ENCODE results near the gene WSCD2.

The WSCD2 gene

GRCh38 chr12:108094056-108094649 is 34.9 kb upstream of the WSCD2 start:
- Histone ChIP-seq H3K4me1 (ENCODE audit: control insufficient read depth, insufficient read depth, low read length, poor library complexity, severe bottlenecking) (no peaks in the 10 kb centered on the region), H3K36me3 (ENCODE audit: control insufficient read depth, insufficient read depth, low read length) (no peaks in the 10 kb centered on the region), H3K9me3 (ENCODE audit: control insufficient read depth, low read length) (no peaks in the 10 kb centered on the region), H3K27me3 (replicated peaks; ENCODE audit: control insufficient read depth, insufficient read depth, low read length, poor library complexity, severe bottlenecking) (peaks cover 3% of the 10 kb centered on the region), H3K27ac (ENCODE audit: insufficient read depth, low read length, poor library complexity, severe bottlenecking) (no peak overlapping the region), H3K4me3 (ENCODE audit: insufficient read depth, low read depth, low read length, poor library complexity, severe bottlenecking) (no peak overlapping the region)
- DNase-seq, result no peak

- Histone ChIP-seq H3K27ac (ENCODE audit: insufficient read depth, low read length, poor library complexity, severe bottlenecking) (no peak overlapping the region), H3K36me3 (ENCODE audit: control insufficient read depth, insufficient read depth, low read length) (no peaks in the 10 kb centered on the region), H3K4me1 (ENCODE audit: control insufficient read depth, insufficient read depth, low read length, poor library complexity, severe bottlenecking) (no peaks in the 10 kb centered on the region), H3K9me3 (ENCODE audit: control insufficient read depth, low read length) (no peaks in the 10 kb centered on the region), H3K4me3 (ENCODE audit: insufficient read depth, low read depth, low read length, poor library complexity, severe bottlenecking) (no peak overlapping the region), H3K27me3 (replicated peaks; ENCODE audit: control insufficient read depth, insufficient read depth, low read length, poor library complexity, severe bottlenecking) (peaks cover 3% of the 10 kb centered on the region)
- DNase-seq, result no peak
Measured at GRCh38 chr12:108097160-108097911, 31.8 kb upstream of the WSCD2 start.

DNA sequence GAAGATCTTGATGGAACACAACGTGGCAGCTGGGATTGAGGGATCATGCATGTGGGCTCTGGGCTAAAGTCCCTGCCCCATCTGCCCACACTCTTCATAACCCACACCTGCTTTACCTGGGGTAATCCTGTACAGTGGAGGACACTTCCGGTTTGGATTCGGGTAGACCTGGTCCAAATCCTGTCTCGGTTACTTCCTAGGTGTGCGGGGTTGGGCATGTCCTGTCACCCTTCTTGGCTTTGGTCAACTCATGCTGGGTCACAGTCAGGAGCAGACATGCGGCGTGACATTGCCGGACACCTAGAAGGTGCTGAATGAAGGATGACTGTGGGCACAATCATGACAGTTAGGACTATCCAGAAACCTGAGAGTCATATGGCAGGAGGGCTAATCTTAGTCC is 30.7 kb upstream of the WSCD2 start:
- DNase-seq, result no peak
- no peaks in the 10 kb centered on the region for H3K4me1 ChIP-seq (ENCODE audit: control insufficient read depth, insufficient read depth, low read length, poor library complexity, severe bottlenecking)
- H3K4me3 ChIP-seq (ENCODE audit: insufficient read depth, low read depth, low read length, poor library complexity, severe bottlenecking), result no peak overlapping the region
- no peaks in the 10 kb centered on the region for H3K9me3 ChIP-seq (ENCODE audit: control insufficient read depth, low read length)
- no peaks in the 10 kb centered on the region for H3K36me3 ChIP-seq (ENCODE audit: control insufficient read depth, insufficient read depth, low read length)
- no peak overlapping the region for H3K27ac ChIP-seq (ENCODE audit: insufficient read depth, low read length, poor library complexity, severe bottlenecking)
- peaks cover 3% of the 10 kb centered on the region for H3K27me3 ChIP-seq (replicated peaks; ENCODE audit: control insufficient read depth, insufficient read depth, low read length, poor library complexity, severe bottlenecking)

DNA sequence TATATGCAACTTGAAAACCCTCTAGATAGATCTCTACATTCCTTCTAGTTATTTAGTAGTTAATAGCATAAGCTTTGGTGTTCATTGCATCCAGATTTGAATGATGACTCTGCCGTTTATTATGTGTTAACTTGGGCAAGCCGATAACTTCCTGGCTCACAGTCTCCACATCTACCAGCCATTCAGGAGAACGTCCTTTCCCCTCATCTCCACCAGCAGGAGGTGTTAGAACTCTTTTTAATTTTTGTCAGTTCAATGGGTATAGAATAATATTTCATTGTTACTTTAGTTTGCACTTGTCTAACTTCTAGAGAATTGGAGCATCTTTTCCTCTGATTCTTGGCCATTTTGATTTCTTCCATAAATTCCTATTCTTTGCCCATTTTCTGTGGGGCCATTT is 30.0 kb upstream of the WSCD2 start:
- Histone ChIP-seq H3K4me3 (ENCODE audit: insufficient read depth, low read depth, low read length, poor library complexity, severe bottlenecking) (no peak overlapping the region), H3K36me3 (ENCODE audit: control insufficient read depth, insufficient read depth, low read length) (no peaks in the 10 kb centered on the region), H3K27ac (ENCODE audit: insufficient read depth, low read length, poor library complexity, severe bottlenecking) (no peak overlapping the region), H3K9me3 (ENCODE audit: control insufficient read depth, low read length) (no peaks in the 10 kb centered on the region), H3K4me1 (ENCODE audit: control insufficient read depth, insufficient read depth, low read length, poor library complexity, severe bottlenecking) (no peaks in the 10 kb centered on the region), H3K27me3 (replicated peaks; ENCODE audit: control insufficient read depth, insufficient read depth, low read length, poor library complexity, severe bottlenecking) (peaks cover 3% of the 10 kb centered on the region)
- no peak for DNase-seq

GRCh38 chr12:108099778-108100489 is 29.2 kb upstream of the WSCD2 start:
- no peak overlapping the region for H3K4me3 ChIP-seq (ENCODE audit: insufficient read depth, low read depth, low read length, poor library complexity, severe bottlenecking)
- no peaks in the 10 kb centered on the region for H3K27me3 ChIP-seq (replicated peaks; ENCODE audit: control insufficient read depth, insufficient read depth, low read length, poor library complexity, severe bottlenecking)
- H3K4me1 ChIP-seq (ENCODE audit: control insufficient read depth, insufficient read depth, low read length, poor library complexity, severe bottlenecking), result no peaks in the 10 kb centered on the region
- H3K36me3 ChIP-seq (ENCODE audit: control insufficient read depth, insufficient read depth, low read length), result no peaks in the 10 kb centered on the region
- no peak for DNase-seq
- H3K27ac ChIP-seq (ENCODE audit: insufficient read depth, low read length, poor library complexity, severe bottlenecking), result no peak overlapping the region
- no peaks in the 10 kb centered on the region for H3K9me3 ChIP-seq (ENCODE audit: control insufficient read depth, low read length)

DNA sequence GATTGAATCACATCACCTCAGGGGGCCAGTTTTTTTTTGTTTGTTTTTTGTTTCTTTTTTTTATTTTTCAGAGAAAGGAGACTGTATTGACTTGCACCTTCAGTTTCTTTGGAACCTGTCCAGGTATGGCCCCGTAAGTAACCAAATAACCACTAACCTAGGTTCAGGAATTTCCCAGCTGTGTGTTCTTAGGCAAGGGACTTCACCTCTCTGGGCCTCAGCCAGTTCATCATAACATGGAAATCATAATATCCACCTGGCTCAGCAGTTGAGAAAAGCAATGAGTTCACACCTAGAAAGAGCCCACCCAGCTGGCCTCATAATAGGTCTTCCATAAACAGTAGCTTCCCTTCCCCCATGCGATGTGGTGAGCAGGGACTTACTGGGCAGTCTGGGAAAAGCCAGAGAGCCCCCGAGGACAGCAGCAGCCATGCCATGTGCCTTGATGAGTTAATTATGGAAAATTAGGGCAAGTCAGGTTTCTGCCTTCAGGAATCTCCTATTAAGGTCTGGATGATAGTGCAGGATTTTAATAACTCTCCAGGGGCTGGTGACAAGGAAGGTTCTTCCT is 27.4 kb upstream of the WSCD2 start:
- Histone ChIP-seq H3K27ac (ENCODE audit: insufficient read depth, low read length, poor library complexity, severe bottlenecking) (no peak overlapping the region), H3K27me3 (replicated peaks; ENCODE audit: control insufficient read depth, insufficient read depth, low read length, poor library complexity, severe bottlenecking) (no peaks in the 10 kb centered on the region), H3K9me3 (ENCODE audit: control insufficient read depth, low read length) (no peaks in the 10 kb centered on the region), H3K36me3 (ENCODE audit: control insufficient read depth, insufficient read depth, low read length) (no peaks in the 10 kb centered on the region), H3K4me1 (ENCODE audit: control insufficient read depth, insufficient read depth, low read length, poor library complexity, severe bottlenecking) (no peaks in the 10 kb centered on the region), H3K4me3 (ENCODE audit: insufficient read depth, low read depth, low read length, poor library complexity, severe bottlenecking) (no peak overlapping the region)
- no peak for DNase-seq

GRCh38 chr12:108102363-108102762 is 26.7 kb upstream of the WSCD2 start:
- Histone ChIP-seq H3K36me3 (ENCODE audit: control insufficient read depth, insufficient read depth, low read length) (no peaks in the 10 kb centered on the region), H3K27ac (ENCODE audit: insufficient read depth, low read length, poor library complexity, severe bottlenecking) (no peak overlapping the region), H3K27me3 (replicated peaks; ENCODE audit: control insufficient read depth, insufficient read depth, low read length, poor library complexity, severe bottlenecking) (no peaks in the 10 kb centered on the region), H3K4me1 (ENCODE audit: control insufficient read depth, insufficient read depth, low read length, poor library complexity, severe bottlenecking) (no peaks in the 10 kb centered on the region), H3K9me3 (ENCODE audit: control insufficient read depth, low read length) (no peaks in the 10 kb centered on the region), H3K4me3 (ENCODE audit: insufficient read depth, low read depth, low read length, poor library complexity, severe bottlenecking) (no peak overlapping the region)
- no peak for DNase-seq

DNA sequence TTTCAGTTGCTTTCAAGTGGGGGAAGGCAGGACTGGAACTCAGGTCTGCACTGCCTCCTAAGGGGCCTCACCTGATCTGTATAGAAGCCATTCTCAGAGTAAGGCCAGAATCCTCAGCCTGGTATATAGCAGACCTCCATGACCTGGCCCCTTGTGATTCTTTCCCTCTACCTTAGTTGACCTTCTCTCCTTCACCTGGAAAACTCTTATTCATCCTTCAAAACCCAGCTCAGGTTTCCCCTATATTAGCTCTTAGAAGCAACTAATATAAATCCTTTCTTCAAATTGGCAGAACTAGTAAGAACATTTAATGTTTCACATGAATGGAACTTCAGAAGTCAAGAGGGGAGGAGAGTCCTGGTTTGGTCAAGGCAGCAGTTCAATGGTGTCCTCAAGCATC is 26.0 kb upstream of the WSCD2 start:
- Histone ChIP-seq H3K36me3 (ENCODE audit: control insufficient read depth, insufficient read depth, low read length) (no peaks in the 10 kb centered on the region), H3K27me3 (replicated peaks; ENCODE audit: control insufficient read depth, insufficient read depth, low read length, poor library complexity, severe bottlenecking) (no peaks in the 10 kb centered on the region), H3K9me3 (ENCODE audit: control insufficient read depth, low read length) (no peaks in the 10 kb centered on the region), H3K27ac (ENCODE audit: insufficient read depth, low read length, poor library complexity, severe bottlenecking) (no peak overlapping the region), H3K4me1 (ENCODE audit: control insufficient read depth, insufficient read depth, low read length, poor library complexity, severe bottlenecking) (no peaks in the 10 kb centered on the region), H3K4me3 (ENCODE audit: insufficient read depth, low read depth, low read length, poor library complexity, severe bottlenecking) (no peak overlapping the region)
- no peak for DNase-seq

DNA sequence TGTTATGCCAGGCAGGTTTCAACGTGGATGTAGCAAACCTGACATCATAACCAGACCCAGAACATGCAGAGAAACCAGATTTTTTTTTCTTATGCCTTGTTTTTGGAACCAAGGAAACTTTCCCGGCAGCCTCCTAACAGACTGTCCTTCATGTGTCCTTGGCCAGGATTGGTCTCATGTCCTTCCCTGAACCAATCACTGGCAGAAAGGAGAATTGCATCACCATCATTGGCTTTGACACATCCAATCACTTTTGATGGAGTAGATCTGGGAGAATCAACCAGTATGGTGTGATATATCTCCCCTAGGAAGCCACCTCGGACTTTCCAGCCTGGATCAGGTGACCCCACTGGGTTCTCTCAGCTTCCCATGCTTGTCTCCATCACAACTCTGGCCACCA is 25.6 kb upstream of the WSCD2 start:
- Histone ChIP-seq H3K27ac (ENCODE audit: insufficient read depth, low read length, poor library complexity, severe bottlenecking) (no peak overlapping the region), H3K4me3 (ENCODE audit: insufficient read depth, low read depth, low read length, poor library complexity, severe bottlenecking) (no peak overlapping the region), H3K9me3 (ENCODE audit: control insufficient read depth, low read length) (no peaks in the 10 kb centered on the region), H3K4me1 (ENCODE audit: control insufficient read depth, insufficient read depth, low read length, poor library complexity, severe bottlenecking) (no peaks in the 10 kb centered on the region), H3K36me3 (ENCODE audit: control insufficient read depth, insufficient read depth, low read length) (no peaks in the 10 kb centered on the region), H3K27me3 (replicated peaks; ENCODE audit: control insufficient read depth, insufficient read depth, low read length, poor library complexity, severe bottlenecking) (no peaks in the 10 kb centered on the region)
- no peak for DNase-seq

- Histone ChIP-seq H3K27me3 (replicated peaks; ENCODE audit: control insufficient read depth, insufficient read depth, low read length, poor library complexity, severe bottlenecking) (no peaks in the 10 kb centered on the region), H3K36me3 (ENCODE audit: control insufficient read depth, insufficient read depth, low read length) (no peaks in the 10 kb centered on the region), H3K4me1 (ENCODE audit: control insufficient read depth, insufficient read depth, low read length, poor library complexity, severe bottlenecking) (no peaks in the 10 kb centered on the region), H3K27ac (ENCODE audit: insufficient read depth, low read length, poor library complexity, severe bottlenecking) (no peak overlapping the region), H3K4me3 (ENCODE audit: insufficient read depth, low read depth, low read length, poor library complexity, severe bottlenecking) (no peak overlapping the region), H3K9me3 (ENCODE audit: control insufficient read depth, low read length) (no peaks in the 10 kb centered on the region)
- no peak for DNase-seq
Measured at GRCh38 chr12:108104657-108105056, 24.4 kb upstream of the WSCD2 start.

Data from effector memory CD4-positive, alpha-beta T cell (primary cell).